HCT116 (cell line): ENCODE data around the gene CDK13. TPM values are rescaled to one million over a fixed set of nuclear protein-coding genes. Genes with fewer than 3 reads are reported as not detected.

ENCODE experiments used
- ATAC-seq: fragments of 200-7000 bp; cut with Tn5 transposase; 2 replicates; pipeline ENCODE4 v1.9.1; 2020; ENCODE audit warnings: mild to moderate bottlenecking, moderate library complexity
- BruUV-seq: library from RNA; stranded (reverse); fragments of 400-500 nt; replicated peaks from 2 replicates; lab custom pipeline; 2021; lab: Mats Ljungman, UMichigan
- CTCF ChIA-PET: fragments of 300-600 bp; sonication (Branson Sonifier 250); formaldehyde crosslinking; loops from one replicate; lab custom pipeline; 2021; ENCODE audit warnings: antibody characterized with exemption; lab: Charles Lee
- POLR2A ChIA-PET: fragments of 300-600, 350-600 bp; sonication (Branson Sonifier 250); formaldehyde crosslinking; loops from one replicate; lab custom pipeline; 2021; ENCODE audit warnings: antibody characterized with exemption; lab: Charles Lee
- RAD21 ChIA-PET, 2 experiments: fragments of 300-600 bp; sonication (Branson Sonifier 250); formaldehyde crosslinking; loops; one replicate each; lab custom pipeline; 2023; ENCODE audit warnings: low total read pairs in 2 of 2; ENCODE audit not compliant: uncharacterized antibody in 2 of 2, unreplicated experiment in 2 of 2, low non-redundant PET in 1 of 2; lab: Charles Lee
- DNase-seq: peaks from one replicate; pipeline ENCODE4 v3.0.0-alpha.2; 2010; ENCODE audit warnings: low read depth, low spot score
- H2AFZ ChIP-seq: fragments of 200-600 bp; shearing (Covaris generic), sonication (generic); 2 replicates; pipeline ENCODE4 v1.6.1; 2017; ENCODE audit warnings: low read depth, mixed run types, mixed read lengths, antibody characterized with exemption, low read length; ENCODE audit not compliant: poor library complexity, severe bottlenecking
- H3K27ac ChIP-seq: 2 replicates; pipeline ENCODE4 v1.5.1; 2012; ENCODE audit warnings: low read depth, low read length
- H3K27me3 ChIP-seq: fragments of 200-600 bp; sonication (generic); 2 replicates; pipeline ENCODE4 v1.6.1; 2016; ENCODE audit warnings: mixed run types, low read length, mixed read lengths; ENCODE audit not compliant: insufficient read depth
- H3K36me3 ChIP-seq, 2 experiments: fragments of 200-500 bp in 1 of 2; fragments of 200-600 bp in 1 of 2; sonication (Bioruptor generic) in 1 of 2; sonication (generic) in 1 of 2; 2 replicates each; pipeline versions ENCODE4 v1.5.1 to v1.6.1; 2014 to 2016; ENCODE audit warnings: low read length in 2 of 2, inconsistent platforms in 1 of 2, mixed read lengths in 1 of 2, mixed run types in 1 of 2; ENCODE audit not compliant: insufficient read depth in 2 of 2, control insufficient read depth in 1 of 2
- H3K4me1 ChIP-seq, 2 experiments: fragments of 200-600 bp in 1 of 2; sonication (generic) in 1 of 2; 2 replicates each; pipeline versions ENCODE4 v1.5.1 to v1.6.1; 2012 to 2017; ENCODE audit warnings: low read length in 2 of 2, inconsistent platforms in 1 of 2, mild to moderate bottlenecking in 1 of 2, mixed read lengths in 1 of 2, mixed run types in 1 of 2, moderate library complexity in 1 of 2; ENCODE audit not compliant: insufficient read depth in 2 of 2, control insufficient read depth in 1 of 2
- H3K4me2 ChIP-seq: fragments of 200-600 bp; sonication (generic); 2 replicates; pipeline ENCODE4 v1.6.1; 2017; ENCODE audit warnings: mixed run types, low read length, mixed read lengths
- H3K4me3 ChIP-seq, 2 experiments: fragments of 200-600 bp in 1 of 2; sonication (generic) in 1 of 2; replicated peaks in 1 of 2; 2 replicates each; pipeline ENCODE4 v1.5.1; 2011 to 2016; ENCODE audit warnings: low read length in 2 of 2, control low read depth in 1 of 2, low read depth in 1 of 2, mild to moderate bottlenecking in 1 of 2, mixed read lengths in 1 of 2, mixed run types in 1 of 2
- H3K79me2 ChIP-seq: fragments of 200-600 bp; sonication (generic); 2 replicates; pipeline ENCODE4 v1.6.1; 2017; ENCODE audit warnings: mild to moderate bottlenecking, mixed run types, low read length, moderate library complexity, mixed read lengths; ENCODE audit not compliant: insufficient read depth
- H3K9ac ChIP-seq: fragments of 200-600 bp; sonication (generic); 2 replicates; pipeline ENCODE4 v1.6.1; 2016; ENCODE audit warnings: low read length, mixed read lengths
- H3K9me2 ChIP-seq: fragments of 200-600 bp; sonication (generic), shearing (Covaris generic); 2 replicates; pipeline ENCODE4 v1.6.1; 2017; ENCODE audit warnings: mixed run types, mild to moderate bottlenecking, moderate library complexity; ENCODE audit not compliant: insufficient read depth
- H3K9me3 ChIP-seq, 2 experiments: fragments of 200-500 bp in 1 of 2; fragments of 200-600 bp in 1 of 2; sonication (Bioruptor generic) in 1 of 2; sonication (generic) in 1 of 2; 2 replicates each; pipeline ENCODE4 v1.6.1; 2014 to 2017; ENCODE audit warnings: low read length in 2 of 2, mixed read lengths in 2 of 2, inconsistent platforms in 1 of 2, low read depth in 1 of 2, mild to moderate bottlenecking in 1 of 2, mixed run types in 1 of 2, moderate library complexity in 1 of 2; ENCODE audit not compliant: control insufficient read depth in 1 of 2, insufficient read depth in 1 of 2
- H4K20me1 ChIP-seq: fragments of 200-600 bp; sonication (generic), shearing (Covaris generic); 2 replicates; pipeline ENCODE4 v1.6.1; 2017; ENCODE audit warnings: mixed run types, mild to moderate bottlenecking, moderate library complexity; ENCODE audit not compliant: insufficient read depth
- CBX3 ChIP-seq: IDR thresholded peaks from 2 replicates; pipeline ENCODE4 v1.6.1; 2012; ENCODE audit warnings: low read depth
- CEBPB ChIP-seq: IDR thresholded peaks from 2 replicates; pipeline ENCODE4 v1.6.1; 2012; ENCODE audit warnings: low read depth
- ELF1 ChIP-seq: IDR thresholded peaks from 2 replicates; pipeline ENCODE4 v1.6.1; 2012; ENCODE audit warnings: low read depth, borderline replicate concordance
- EZH2phosphoT487 ChIP-seq: fragments of 200-600 bp; IDR thresholded peaks from 2 replicates; pipeline ENCODE4 v1.6.1; 2018; ENCODE audit warnings: antibody characterized with exemption, borderline replicate concordance
- JUND ChIP-seq: IDR thresholded peaks from 2 replicates; pipeline ENCODE4 v1.6.1; 2012
- POLR2A ChIP-seq: IDR thresholded peaks from 2 replicates; pipeline ENCODE4 v1.7.0; 2011; ENCODE audit warnings: borderline replicate concordance; ENCODE audit not compliant: insufficient read depth, insufficient read length; ENCODE audit errors: extremely low read depth
- POLR2AphosphoS5 ChIP-seq: IDR thresholded peaks from 2 replicates; pipeline ENCODE4 v1.6.1; 2011; ENCODE audit warnings: mild to moderate bottlenecking, low read depth, low read length, moderate library complexity
- RAD21 ChIP-seq: IDR thresholded peaks from 2 replicates; pipeline ENCODE4 v1.6.1; 2012; ENCODE audit warnings: low read depth, mild to moderate bottlenecking
- SIN3A ChIP-seq: IDR thresholded peaks from 2 replicates; pipeline ENCODE4 v1.6.1; 2012; ENCODE audit warnings: low read depth
- SP1 ChIP-seq: IDR thresholded peaks from 2 replicates; pipeline ENCODE4 v1.6.1; 2012; ENCODE audit warnings: low read depth
- SRF ChIP-seq: IDR thresholded peaks from 2 replicates; pipeline ENCODE4 v1.6.1; 2012; ENCODE audit warnings: low read depth
- TCF7L2 ChIP-seq: IDR thresholded peaks from 2 replicates; pipeline ENCODE4 v1.7.0; 2011; ENCODE audit warnings: borderline replicate concordance, inconsistent platforms; ENCODE audit not compliant: insufficient read depth, insufficient read length; ENCODE audit errors: extremely low read depth
- YY1 ChIP-seq: IDR thresholded peaks from 2 replicates; pipeline ENCODE4 v1.6.1; 2011; ENCODE audit warnings: low read length, low read depth, moderate library complexity, mild to moderate bottlenecking; ENCODE audit not compliant: insufficient replicate concordance; ENCODE audit errors: extremely low read depth
- ZBTB33 ChIP-seq: IDR thresholded peaks from 2 replicates; pipeline ENCODE4 v1.6.1; 2011; ENCODE audit warnings: mild to moderate bottlenecking, low read length, moderate library complexity; ENCODE audit not compliant: insufficient replicate concordance; ENCODE audit errors: extremely low read depth
- ZFX ChIP-seq: fragments of 450-650 bp; IDR thresholded peaks from 2 replicates; pipeline ENCODE4 v1.6.1; 2017
- ZNF274 ChIP-seq: fragments of 200-500 bp; sonication (Bioruptor generic); IDR thresholded peaks from 2 replicates; pipeline ENCODE4 v1.6.1; 2014; ENCODE audit warnings: mild to moderate bottlenecking, low read depth, low read length, inconsistent platforms
- intact Hi-C: fragments of 100-400 bp; cut with micrococcal nuclease; formaldehyde crosslinking; loops from 2 replicates; pipeline ENCODE4 v1.10.0; 2022
- total RNA-seq: library from RNA; stranded (reverse); gene quantifications from one replicate; pipeline ENCODE4 v1.2.1, GENCODE V29; 2021; ENCODE audit not compliant: unreplicated experiment
- TF ChIP-seq, protein P1 (sequence below): IDR thresholded peaks from 2 replicates; pipeline ENCODE4 v1.6.1; 2012

Gene CDK13
- total RNA-seq, 1 experiment from 2014 or later, result 28.8 TPM

DNA sequence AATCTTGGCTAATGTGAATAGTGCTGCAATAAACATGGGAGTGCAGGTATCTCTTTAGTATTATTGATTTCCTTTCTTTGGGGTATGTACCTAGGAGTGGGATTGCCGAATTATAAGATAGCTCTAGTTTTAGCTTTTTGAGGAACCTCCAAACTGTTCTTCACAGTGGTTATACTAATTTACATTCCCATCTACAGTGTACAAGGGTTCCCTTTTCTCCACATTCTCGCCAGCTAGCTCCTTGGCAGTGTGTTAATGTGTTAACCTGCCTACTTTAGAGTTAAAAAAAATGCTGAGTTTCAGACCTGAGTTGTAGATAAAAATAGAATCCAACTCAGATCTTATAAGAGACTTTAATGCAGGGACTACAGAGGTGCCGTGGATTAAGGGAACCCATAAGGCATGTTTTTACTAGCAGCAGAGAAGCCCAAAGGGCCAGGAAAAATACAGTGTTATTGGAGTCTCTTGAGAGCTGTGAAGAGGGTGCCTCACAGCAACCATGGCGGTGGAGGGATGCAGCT, 35.4 kb downstream of the CDK13 start:
- no TSS peak for BruUV-seq
- no peak overlapping the region for H3K4me2 ChIP-seq
- ChIA-PET RAD21 (no interaction called here), CTCF (no interaction called here), POLR2A (no interaction called here)
- no peaks in the 10 kb centered on the region for H3K9me3 ChIP-seq
- no peak overlapping the region for H3K9ac ChIP-seq
- DNase-seq (no peak), ATAC-seq (no peak)
- H3K27me3 ChIP-seq, result no peaks in the 10 kb centered on the region
- intact Hi-C loops, result no loop called here
- no peak overlapping the region for H2AFZ ChIP-seq
- H3K79me2 ChIP-seq, result peaks cover 71% of the 10 kb centered on the region
- H4K20me1 ChIP-seq, result peaks cover 4% of the 10 kb centered on the region; the same call in 1 of the 2 replicates
- H3K9me2 ChIP-seq, result no peaks in the 10 kb centered on the region
- no peak overlapping the region for H3K4me3 ChIP-seq
- H3K36me3 ChIP-seq, result no peaks in the 10 kb centered on the region; a peak in 1 of 4 replicates
- TF ChIP-seq SIN3A, result no peak
- TF ChIP-seq TCF7L2, result no peak
- TF ChIP-seq EZH2phosphoT487, result no peak
- no peak for TF ChIP-seq ELF1
- no peak for TF ChIP-seq POLR2AphosphoS5
- no peak for TF ChIP-seq SRF
- TF ChIP-seq JUND, result no peak
- H3K4me1 ChIP-seq, result no peaks in the 10 kb centered on the region
- no peak overlapping the region for H3K27ac ChIP-seq

DNA sequence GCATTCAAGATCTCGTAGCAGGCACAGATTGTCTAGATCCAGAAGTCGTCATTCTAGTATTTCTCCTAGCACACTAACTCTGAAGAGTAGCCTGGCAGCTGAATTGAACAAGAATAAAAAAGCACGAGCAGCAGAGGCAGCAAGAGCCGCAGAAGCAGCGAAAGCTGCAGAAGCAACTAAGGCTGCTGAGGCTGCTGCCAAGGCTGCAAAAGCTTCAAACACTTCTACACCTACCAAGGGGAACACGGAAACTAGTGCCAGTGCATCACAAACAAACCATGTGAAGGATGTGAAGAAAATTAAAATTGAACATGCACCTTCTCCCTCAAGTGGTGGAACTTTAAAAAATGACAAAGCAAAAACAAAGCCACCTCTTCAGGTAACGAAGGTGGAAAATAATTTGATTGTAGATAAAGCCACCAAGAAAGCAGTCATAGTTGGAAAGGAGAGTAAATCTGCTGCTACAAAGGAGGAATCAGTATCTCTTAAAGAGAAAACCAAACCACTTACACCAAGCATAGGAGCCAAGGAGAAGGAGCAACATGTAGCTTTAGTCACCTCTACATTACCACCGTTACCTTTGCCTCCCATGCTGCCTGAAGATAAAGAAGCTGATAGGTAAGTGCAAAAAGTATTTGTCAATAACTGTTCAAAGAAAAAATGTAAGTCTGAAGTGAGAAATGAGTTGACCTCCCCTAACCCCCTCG, 37.7 kb downstream of the CDK13 start:
- H3K9me3 ChIP-seq, result no peaks in the 10 kb centered on the region
- BruUV-seq, result no TSS peak
- ChIA-PET RAD21 (no interaction called here), POLR2A (interaction anchor here (0.5 kb wide), 1 partner anchor 62 kb away, joined by 3 read pairs; no protein-coding TSS in a partner anchor), CTCF (no interaction called here)
- peaks cover 4% of the 10 kb centered on the region; the same call in 1 of the 2 replicates for H4K20me1 ChIP-seq
- H2AFZ ChIP-seq, result no peak overlapping the region
- peaks cover 75% of the 10 kb centered on the region for H3K79me2 ChIP-seq
- intact Hi-C loops, result no loop called here
- no peaks in the 10 kb centered on the region; a peak in 1 of 4 replicates for H3K36me3 ChIP-seq
- no peak overlapping the region for H3K4me2 ChIP-seq
- no peak overlapping the region for H3K27ac ChIP-seq
- no peaks in the 10 kb centered on the region for H3K4me1 ChIP-seq
- H3K9me2 ChIP-seq, result no peaks in the 10 kb centered on the region
- no peak overlapping the region for H3K9ac ChIP-seq
- no peak for ATAC-seq
- DNase-seq, result no peak
- no peaks in the 10 kb centered on the region for H3K27me3 ChIP-seq
- no peak overlapping the region for H3K4me3 ChIP-seq
- TF ChIP-seq RAD21 (no peak), ZNF274 (no peak), CBX3 (no peak), CEBPB (no peak), ZFX (no peak), ZBTB33 (no peak), TCF7L2 (no peak), YY1 (no peak), SP1 (no peak), JUND (no peak), POLR2A (no peak)
- TF ChIP-seq, protein P1, sequence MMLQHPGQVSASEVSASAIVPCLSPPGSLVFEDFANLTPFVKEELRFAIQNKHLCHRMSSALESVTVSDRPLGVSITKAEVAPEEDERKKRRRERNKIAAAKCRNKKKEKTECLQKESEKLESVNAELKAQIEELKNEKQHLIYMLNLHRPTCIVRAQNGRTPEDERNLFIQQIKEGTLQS, result no peak
